Panc1 (cell line): Measurements from ENCODE around the gene P2RX1.

Source experiments
- CTCF ChIP-seq: fragments of 450-650 bp; IDR thresholded peaks from 2 replicates; pipeline ENCODE4 v1.5.1; 2017; ENCODE audit warnings: mild to moderate bottlenecking
- POLR2AphosphoS5 ChIP-seq: IDR thresholded peaks from 2 replicates; pipeline ENCODE4 v1.6.1; 2012; ENCODE audit warnings: mild to moderate bottlenecking, low read depth, low read length, moderate library complexity
- REST ChIP-seq, 2 experiments: IDR thresholded peaks; 2 replicates each; pipeline ENCODE4 v1.6.1; 2011 to 2012; ENCODE audit warnings: low read depth in 2 of 2, control low read depth in 1 of 2, low read length in 1 of 2, mild to moderate bottlenecking in 1 of 2, moderate library complexity in 1 of 2; ENCODE audit not compliant: insufficient read depth in 1 of 2
- SIN3A ChIP-seq: IDR thresholded peaks from 2 replicates; pipeline ENCODE4 v1.6.1; 2012; ENCODE audit warnings: low read depth, mild to moderate bottlenecking, low read length, moderate library complexity, borderline replicate concordance; ENCODE audit not compliant: insufficient read depth
- TCF7L2 ChIP-seq: IDR thresholded peaks from 2 replicates; pipeline ENCODE4 v1.6.1; 2011; ENCODE audit warnings: mild to moderate bottlenecking, low read depth, low read length, inconsistent platforms

GRCh38 chr17:3935825-3936355 lies 19.6 kb upstream of the P2RX1 start:
- TF ChIP-seq POLR2AphosphoS5, result no peak
- no peak for TF ChIP-seq CTCF
- TF ChIP-seq REST (IDR thresholded peaks at IDR 0.05; ENCODE audit: insufficient read depth in 1 of 2, low read depth in 2 of 2, low read length in 1 of 2), result no peak
- TF ChIP-seq TCF7L2, result no peak
- TF ChIP-seq SIN3A, result no peak
